WTC11 (cell line): Measurements from ENCODE around the gene KRT14. TPM values are rescaled to one million over a fixed set of nuclear protein-coding genes. Genes with fewer than 3 reads are reported as not detected.
"Not testable (repeated sequence)": the region's sequence is repeated elsewhere in the genome, so short reads cannot be mapped to it uniquely, and the experiment has no call there.

ENCODE experiments used
- ATAC-seq: fragments of 200-7000 bp; cut with Tn5 transposase; 2 replicates; pipeline ENCODE4 v1.10.0; 2021; ENCODE audit warnings: mild to moderate bottlenecking, moderate library complexity
- CTCF ChIA-PET: fragments of 300-600 bp; sonication (Branson Sonifier 250); formaldehyde crosslinking; loops from one replicate; lab custom pipeline; 2021; ENCODE audit warnings: antibody characterized with exemption; lab: Charles Lee
- POLR2A ChIA-PET: fragments of 350-600 bp; sonication (Branson Sonifier 250); formaldehyde crosslinking; loops from one replicate; lab custom pipeline; 2021; ENCODE audit warnings: antibody characterized with exemption; lab: Charles Lee
- DNase-seq: peaks from one replicate; pipeline ENCODE4 v3.0.0; 2021; ENCODE audit warnings: low spot score
- H3K27ac Mint-ChIP-seq: 2 replicates; pipeline ENCODE4 v1.8.0; 2021; ENCODE audit warnings: mixed read lengths
- H3K27me3 Mint-ChIP-seq: 2 replicates; pipeline ENCODE4 v1.8.0; 2021; ENCODE audit warnings: low read depth, mild to moderate bottlenecking, moderate library complexity, mixed read lengths
- H3K36me3 Mint-ChIP-seq: 2 replicates; pipeline ENCODE4 v1.8.0; 2021; ENCODE audit warnings: mixed read lengths
- H3K4me1 Mint-ChIP-seq: 2 replicates; pipeline ENCODE4 v1.8.0; 2022; ENCODE audit warnings: mixed read lengths
- H3K4me3 Mint-ChIP-seq: 2 replicates; pipeline ENCODE4 v1.8.0; 2021; ENCODE audit warnings: mild to moderate bottlenecking, moderate library complexity, mixed read lengths
- H3K9me3 Mint-ChIP-seq: 2 replicates; pipeline ENCODE4 v1.8.0; 2021; ENCODE audit warnings: mixed read lengths
- AR ChIP-seq: fragments of 250-450 bp; sonication (Bioruptor Pico); IDR thresholded peaks from 2 replicates; pipeline ENCODE4 v1.9.0; 2021; ENCODE audit warnings: mild to moderate bottlenecking
- ELF4 ChIP-seq: sonication (generic); formaldehyde crosslinking; IDR thresholded peaks from 2 replicates; pipeline ENCODE4 v1.8.1; 2022; ENCODE audit warnings: low read depth, mild to moderate bottlenecking, moderate library complexity, missing genetic modification reagents
- ETV6 ChIP-seq: sonication (generic); formaldehyde crosslinking; IDR thresholded peaks from 2 replicates; pipeline ENCODE4 v1.8.1; 2022; ENCODE audit warnings: mild to moderate bottlenecking, missing genetic modification reagents
- FOXP1 ChIP-seq: sonication (generic); formaldehyde crosslinking; IDR thresholded peaks from 2 replicates; pipeline ENCODE4 v1.8.0; 2022; ENCODE audit warnings: missing genetic modification reagents, mild to moderate bottlenecking, moderate library complexity, borderline replicate concordance
- GTF2I ChIP-seq: fragments of 250-450 bp; sonication (Bioruptor Pico); conservative IDR thresholded peaks from 2 replicates; pipeline ENCODE4 v1.4.0; 2021; ENCODE audit warnings: mild to moderate bottlenecking
- HMGA2 ChIP-seq: fragments of 250-450 bp; sonication (Bioruptor Pico); IDR thresholded peaks from 2 replicates; pipeline ENCODE4 v1.4.0; 2021; ENCODE audit warnings: mild to moderate bottlenecking, moderate library complexity
- IRF2 ChIP-seq: sonication (generic); formaldehyde crosslinking; IDR thresholded peaks from 2 replicates; pipeline ENCODE4 v1.8.0; 2022; ENCODE audit warnings: low read depth, missing genetic modification reagents, borderline replicate concordance
- MAX ChIP-seq: sonication (generic); formaldehyde crosslinking; IDR thresholded peaks from 2 replicates; pipeline ENCODE4 v1.8.0; 2022; ENCODE audit warnings: mild to moderate bottlenecking, missing genetic modification reagents
- MYBL2 ChIP-seq: sonication (generic); formaldehyde crosslinking; IDR thresholded peaks from 2 replicates; pipeline ENCODE4 v1.8.1; 2023; ENCODE audit warnings: mild to moderate bottlenecking, moderate library complexity, missing genetic modification reagents
- NR2C2 ChIP-seq: sonication (generic); formaldehyde crosslinking; IDR thresholded peaks from 2 replicates; pipeline ENCODE4 v1.8.0; 2022; ENCODE audit warnings: mild to moderate bottlenecking, missing genetic modification reagents
- SMAD4 ChIP-seq: sonication (generic); formaldehyde crosslinking; IDR thresholded peaks from 2 replicates; pipeline ENCODE4 v1.8.0; 2022; ENCODE audit warnings: mild to moderate bottlenecking, missing genetic modification reagents
- ZMAT4 ChIP-seq: fragments of 250-450 bp; sonication (Bioruptor Pico); IDR thresholded peaks from 2 replicates; pipeline ENCODE4 v1.9.0; 2021; ENCODE audit warnings: mild to moderate bottlenecking
- ZSCAN18 ChIP-seq: fragments of 250-450 bp; sonication (Bioruptor Pico); IDR thresholded peaks from 2 replicates; pipeline ENCODE4 v2.1.2; 2022; ENCODE audit warnings: mild to moderate bottlenecking, moderate library complexity
- total RNA-seq: library from RNA; stranded (reverse); gene quantifications from 3 replicates; pipeline ENCODE4 v1.2.3, GENCODE V29; 2021

Gene KRT14
- total RNA-seq, 1 experiment from 2014 or later = not detected

GRCh38 chr17:41629316-41629715 is 42.6 kb upstream of the KRT14 start:
- ChIA-PET POLR2A (no interaction called here), CTCF (interaction anchor here (1.1 to 4.6 kb wide), 5 partner anchors 19 to 80 kb away, joined by 3 to 29 read pairs (median 11); no protein-coding TSS in a partner anchor)
- Mint-ChIP-seq H3K9me3 (no peaks in the 10 kb centered on the region), H3K36me3 (no peaks in the 10 kb centered on the region), H3K27ac (no peak overlapping the region), H3K4me3 (no peak overlapping the region), H3K27me3 (no peaks in the 10 kb centered on the region), H3K4me1 (peaks cover 11% of the 10 kb centered on the region)
- TF ChIP-seq FOXP1 (CRISPR knock-in tag) (no peak), ETV6 (CRISPR knock-in tag) (no peak), MAX (CRISPR knock-in tag) (no peak), AR (CRISPR knock-in tag) (no peak), NR2C2 (CRISPR knock-in tag) (no peak)
- DNase-seq (no peak), ATAC-seq (no peak)

- H3K36me3 Mint-ChIP-seq, DNase-seq, H3K9me3 Mint-ChIP-seq, H3K4me3 Mint-ChIP-seq, ATAC-seq, H3K27me3 Mint-ChIP-seq, H3K27ac Mint-ChIP-seq, POLR2A ChIA-PET: not testable (repeated sequence)
- H3K4me1 Mint-ChIP-seq = peaks cover 11% of the 10 kb centered on the region
- CTCF ChIA-PET = interaction anchor here (0.6 to 4.6 kb wide), 7 partner anchors 19 to 211 kb away, joined by 3 to 29 read pairs (median 9); no protein-coding TSS in a partner anchor
Observed at GRCh38 chr17:41628621-41629255, 42.0 kb upstream of the KRT14 start.

GRCh38 chr17:41628073-41628370 is 41.3 kb upstream of the KRT14 start:
- POLR2A ChIA-PET = not testable (repeated sequence)

GRCh38 chr17:41627316-41628072 is 40.8 kb upstream of the KRT14 start:
- DNase-seq (no peak), ATAC-seq (peak; percentile 37; the same call in 1 of the 2 replicates)
- H3K4me3 Mint-ChIP-seq = no peak overlapping the region
- no peak overlapping the region for H3K27ac Mint-ChIP-seq
- H3K36me3 Mint-ChIP-seq = no peaks in the 10 kb centered on the region
- CTCF ChIA-PET = interaction anchor here (0.6 to 4.6 kb wide), 9 partner anchors 11 to 78 kb away, joined by 3 to 29 read pairs (median 4); no protein-coding TSS in a partner anchor
- TF ChIP-seq SMAD4 (CRISPR knock-in tag) = no peak
- no peak for TF ChIP-seq IRF2
- TF ChIP-seq MYBL2 = no peak
- no peak for TF ChIP-seq ZSCAN18 (CRISPR knock-in tag)
- no peak for TF ChIP-seq HMGA2 (CRISPR knock-in tag)
- TF ChIP-seq ZMAT4 (CRISPR knock-in tag) = no peak
- TF ChIP-seq ELF4 = no peak
- no peak for TF ChIP-seq GTF2I (CRISPR knock-in tag)
- peaks cover 11% of the 10 kb centered on the region for H3K4me1 Mint-ChIP-seq
- POLR2A ChIA-PET = no interaction called here
- H3K27me3 Mint-ChIP-seq = no peaks in the 10 kb centered on the region
- H3K9me3 Mint-ChIP-seq = no peaks in the 10 kb centered on the region

More at GRCh38 chr17:41628073-41628370, 41.3 kb upstream of the KRT14 start:
- not testable (repeated sequence) for H3K36me3 Mint-ChIP-seq, H3K27ac Mint-ChIP-seq, ATAC-seq, H3K9me3 Mint-ChIP-seq, H3K27me3 Mint-ChIP-seq, DNase-seq, H3K4me3 Mint-ChIP-seq
- peaks cover 11% of the 10 kb centered on the region for H3K4me1 Mint-ChIP-seq
- CTCF ChIA-PET = interaction anchor here (0.6 to 4.6 kb wide), 10 partner anchors 11 to 79 kb away, joined by 3 to 29 read pairs (median 4); no protein-coding TSS in a partner anchor

- H3K27me3 Mint-ChIP-seq, H3K4me3 Mint-ChIP-seq, ATAC-seq, POLR2A ChIA-PET, DNase-seq, H3K9me3 Mint-ChIP-seq, H3K36me3 Mint-ChIP-seq, H3K27ac Mint-ChIP-seq: not testable (repeated sequence)
- peaks cover 11% of the 10 kb centered on the region for H3K4me1 Mint-ChIP-seq
- CTCF ChIA-PET = interaction anchor here (0.8 to 4.6 kb wide), 2 partner anchors 21 to 36 kb away, joined by 4 to 29 read pairs; no protein-coding TSS in a partner anchor
Observed at GRCh38 chr17:41626914-41627295, 40.2 kb upstream of the KRT14 start.

- H3K27ac Mint-ChIP-seq, H3K4me3 Mint-ChIP-seq, ATAC-seq, H3K9me3 Mint-ChIP-seq, H3K27me3 Mint-ChIP-seq, DNase-seq, H3K36me3 Mint-ChIP-seq, POLR2A ChIA-PET: not testable (repeated sequence)
- CTCF ChIA-PET = interaction anchor here (0.8 kb wide), 1 partner anchor 37 kb away, joined by 4 read pairs; no protein-coding TSS in a partner anchor
- H3K4me1 Mint-ChIP-seq = peaks cover 11% of the 10 kb centered on the region
Observed at GRCh38 chr17:41626028-41626913, 39.6 kb upstream of the KRT14 start.
